GM19043 (cell line): ENCODE measurements around the gene GOLGA6L9.
"Not testable (repeated sequence)": the region's sequence is repeated elsewhere in the genome, so short reads cannot be mapped to it uniquely, and the experiment has no call there.

Source experiments
- ATAC-seq: cut with Tn5 transposase; IDR thresholded peaks from one replicate; pipeline ENCODE4 v1.9.1; 2021; ENCODE audit warnings: low read depth; ENCODE audit not compliant: unreplicated experiment

Gene GOLGA6L9

GRCh38 chr15:82429693-82430092, at the start of gene GOLGA6L9:
Gene GOLGA6L9, plus strand, starts transcription at chr15:82429816. Its CDS starts 264 bp downstream, at chr15:82430080.
- ATAC-seq = not testable (repeated sequence)

- not testable (repeated sequence) for ATAC-seq
Observed at GRCh38 chr15:82381330-82381955, 48.2 kb upstream of the GOLGA6L9 start.

GRCh38 chr15:82387209-82387608, 42.4 kb upstream of the GOLGA6L9 start:
- not testable (repeated sequence) for ATAC-seq

GRCh38 chr15:82390152-82390551, 39.5 kb upstream of the GOLGA6L9 start:
- not testable (repeated sequence) for ATAC-seq

- ATAC-seq = not testable (repeated sequence)
Observed at GRCh38 chr15:82392077-82392476, 37.5 kb upstream of the GOLGA6L9 start.

- no peak for ATAC-seq
Observed at GRCh38 chr15:82393671-82394070, 35.9 kb upstream of the GOLGA6L9 start.

- not testable (repeated sequence) for ATAC-seq
Observed at GRCh38 chr15:82395788-82396187, 33.8 kb upstream of the GOLGA6L9 start.

- no peak for ATAC-seq
Observed at GRCh38 chr15:82397817-82398216, 31.8 kb upstream of the GOLGA6L9 start.

GRCh38 chr15:82398785-82399184, 30.8 kb upstream of the GOLGA6L9 start:
- ATAC-seq = no peak

GRCh38 chr15:82399366-82400103, 30.1 kb upstream of the GOLGA6L9 start:
- ATAC-seq = peak; percentile 64

GRCh38 chr15:82401918-82402317, 27.7 kb upstream of the GOLGA6L9 start:
- ATAC-seq = not testable (repeated sequence)

GRCh38 chr15:82402341-82402740, 27.3 kb upstream of the GOLGA6L9 start:
- ATAC-seq = not testable (repeated sequence)

GRCh38 chr15:82406211-82406610, 23.4 kb upstream of the GOLGA6L9 start:
- ATAC-seq = not testable (repeated sequence)

- ATAC-seq = not testable (repeated sequence)
Observed at GRCh38 chr15:82410306-82410705, 19.3 kb upstream of the GOLGA6L9 start.

- ATAC-seq = peak; percentile 58
Observed at GRCh38 chr15:82411595-82411994, 18.0 kb upstream of the GOLGA6L9 start.

GRCh38 chr15:82414525-82415191, 15.0 kb upstream of the GOLGA6L9 start:
- ATAC-seq = not testable (repeated sequence)

- ATAC-seq = not testable (repeated sequence)
Observed at GRCh38 chr15:82420516-82420915, 9.1 kb upstream of the GOLGA6L9 start.

GRCh38 chr15:82420966-82421365, 8.7 kb upstream of the GOLGA6L9 start:
- not testable (repeated sequence) for ATAC-seq

- not testable (repeated sequence) for ATAC-seq
Observed at GRCh38 chr15:82427117-82427516, 2.5 kb upstream of the GOLGA6L9 start.

- not testable (repeated sequence) for ATAC-seq
Observed at GRCh38 chr15:82445420-82445819, 15.8 kb downstream of the GOLGA6L9 start.

GRCh38 chr15:82457336-82457735, 27.7 kb downstream of the GOLGA6L9 start:
- not testable (repeated sequence) for ATAC-seq
